Thyroid gland (tissue), 4 donors: ENCODE data around the gene ACSL6.

Experiments
- POLR2A ChIP-seq, 2 donors: fragments of 450-650 bp; IDR thresholded peaks; one replicate each; pipeline ENCODE4 v1.6.1; 2017; ENCODE audit warnings: antibody characterized with exemption in 2 of 2, mild to moderate bottlenecking in 2 of 2, moderate library complexity in 1 of 2
- TF ChIP-seq, protein P1 (sequence below), 6 experiments: fragments of 200-600 bp in 3 of 6; fragments of 450-650 bp in 3 of 6; sonication (generic) in 3 of 6; IDR thresholded peaks; one replicate each; pipeline ENCODE4 v1.5.1; 2016 to 2019; ENCODE audit warnings: antibody characterized with exemption in 6 of 6, mild to moderate bottlenecking in 2 of 6, inconsistent platforms in 1 of 6, moderate library complexity in 1 of 6

DNA sequence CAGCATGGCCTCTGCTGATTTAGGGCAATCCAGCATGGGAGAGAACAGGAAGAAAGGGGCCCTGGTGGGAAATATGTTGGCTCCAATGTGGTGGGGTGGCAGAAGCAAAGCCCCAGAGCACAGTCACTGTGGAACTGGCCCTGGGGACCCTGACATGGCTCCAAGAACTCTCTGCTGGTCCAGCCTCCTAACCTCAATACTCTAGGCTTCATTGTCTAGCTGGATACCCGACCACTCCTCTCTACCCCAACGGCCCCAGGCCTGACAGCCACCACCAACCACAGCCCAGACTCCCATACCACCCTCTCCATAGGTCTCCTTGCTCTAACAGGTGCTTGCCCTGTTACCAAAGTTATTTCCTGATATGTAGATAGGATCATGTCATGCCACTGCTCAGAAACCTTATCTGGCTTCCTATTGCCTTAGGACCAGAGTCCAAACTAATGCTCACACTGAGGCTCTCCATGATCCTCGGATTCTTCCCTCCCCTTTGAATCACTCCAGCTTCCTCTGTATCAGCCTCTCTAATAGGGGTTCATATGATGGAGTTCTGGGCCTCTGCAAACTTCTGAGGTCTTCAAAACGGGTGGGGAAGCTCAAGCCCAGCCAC lies 12.9 kb downstream of the ACSL6 start:
- TF ChIP-seq, protein P1, sequence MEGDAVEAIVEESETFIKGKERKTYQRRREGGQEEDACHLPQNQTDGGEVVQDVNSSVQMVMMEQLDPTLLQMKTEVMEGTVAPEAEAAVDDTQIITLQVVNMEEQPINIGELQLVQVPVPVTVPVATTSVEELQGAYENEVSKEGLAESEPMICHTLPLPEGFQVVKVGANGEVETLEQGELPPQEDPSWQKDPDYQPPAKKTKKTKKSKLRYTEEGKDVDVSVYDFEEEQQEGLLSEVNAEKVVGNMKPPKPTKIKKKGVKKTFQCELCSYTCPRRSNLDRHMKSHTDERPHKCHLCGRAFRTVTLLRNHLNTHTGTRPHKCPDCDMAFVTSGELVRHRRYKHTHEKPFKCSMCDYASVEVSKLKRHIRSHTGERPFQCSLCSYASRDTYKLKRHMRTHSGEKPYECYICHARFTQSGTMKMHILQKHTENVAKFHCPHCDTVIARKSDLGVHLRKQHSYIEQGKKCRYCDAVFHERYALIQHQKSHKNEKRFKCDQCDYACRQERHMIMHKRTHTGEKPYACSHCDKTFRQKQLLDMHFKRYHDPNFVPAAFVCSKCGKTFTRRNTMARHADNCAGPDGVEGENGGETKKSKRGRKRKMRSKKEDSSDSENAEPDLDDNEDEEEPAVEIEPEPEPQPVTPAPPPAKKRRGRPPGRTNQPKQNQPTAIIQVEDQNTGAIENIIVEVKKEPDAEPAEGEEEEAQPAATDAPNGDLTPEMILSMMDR (IDR thresholded peaks at IDR 0.05) = no peak
- no peak for TF ChIP-seq POLR2A (IDR thresholded peaks at IDR 0.05)
